GM21619 (cell line): ENCODE results near the gene FYTTD1.
"Not testable (repeated sequence)": the region's sequence is repeated elsewhere in the genome, so short reads cannot be mapped to it uniquely, and the experiment has no call there.

Experiments used
- ATAC-seq: cut with Tn5 transposase; IDR thresholded peaks from one replicate; pipeline ENCODE4 v1.9.1; 2021; ENCODE audit not compliant: unreplicated experiment

The FYTTD1 gene

DNA sequence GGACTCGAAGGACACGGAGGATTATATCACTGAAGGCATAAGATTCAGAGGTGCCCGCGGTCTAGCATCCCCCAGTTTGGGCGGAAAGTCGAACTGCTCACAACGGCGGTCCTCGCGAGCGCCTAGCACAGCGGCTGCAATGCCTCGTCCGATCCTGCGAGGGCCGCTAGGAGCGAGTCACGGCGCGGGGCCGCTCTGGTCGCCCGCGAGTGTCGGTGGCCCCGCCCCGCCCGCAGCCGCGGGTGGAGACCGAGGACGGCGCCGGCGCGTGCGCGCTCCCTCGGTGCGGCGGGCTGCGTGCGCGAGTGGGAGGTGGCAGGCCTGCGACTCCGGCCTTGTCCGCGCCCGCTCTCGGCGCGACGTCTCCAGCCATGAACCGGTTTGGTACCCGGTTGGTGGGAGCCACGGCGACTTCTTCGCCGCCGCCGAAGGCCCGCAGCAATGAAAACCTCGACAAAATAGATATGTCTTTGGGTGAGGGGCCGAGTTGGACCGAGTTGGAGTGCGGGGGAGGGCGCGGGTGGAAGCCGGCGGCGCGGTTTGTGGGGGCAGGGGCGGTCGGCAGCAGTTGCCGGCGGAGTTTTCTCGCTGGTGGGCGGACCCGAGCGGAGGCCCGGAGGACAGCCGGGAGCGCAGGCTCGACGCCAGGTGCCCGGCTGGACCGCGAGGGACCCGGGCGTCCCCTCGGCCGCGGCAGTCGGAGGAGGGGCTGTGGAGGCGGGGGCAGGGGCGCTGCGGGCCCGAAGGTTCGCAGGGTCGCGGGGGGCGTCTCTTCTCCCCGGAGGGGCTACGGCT lies at the start of gene FYTTD1:
Gene FYTTD1 (plus strand): TSS at position 283 of the 795 bp plus-strand sequence. CDS start 89 bp downstream, at position 372.
- peak; percentile 68 for ATAC-seq

DNA sequence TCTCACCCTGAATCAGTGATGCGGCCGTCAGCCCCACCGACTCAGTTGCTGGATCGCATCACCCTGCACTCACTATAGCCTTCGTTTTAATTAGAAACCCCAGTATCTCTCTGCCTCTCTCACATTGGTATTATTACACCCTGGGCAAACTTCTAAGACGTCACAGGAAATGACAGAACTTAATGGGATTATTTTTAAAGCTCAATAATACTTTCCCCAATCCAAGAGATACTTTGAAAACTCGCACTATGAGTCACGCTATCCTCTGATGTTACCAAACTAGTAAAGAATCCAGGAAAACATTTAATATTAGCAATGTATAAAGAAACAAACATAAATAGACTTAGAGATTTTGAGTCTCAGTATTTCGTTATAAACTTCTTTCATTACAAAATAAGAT lies 49.6 kb upstream of the FYTTD1 start:
- no peak for ATAC-seq

GRCh38 chr3:197701841-197702240 lies 47.8 kb upstream of the FYTTD1 start:
- ATAC-seq, result no peak

GRCh38 chr3:197706658-197707057 lies 43.0 kb upstream of the FYTTD1 start:
- ATAC-seq, result no peak

DNA sequence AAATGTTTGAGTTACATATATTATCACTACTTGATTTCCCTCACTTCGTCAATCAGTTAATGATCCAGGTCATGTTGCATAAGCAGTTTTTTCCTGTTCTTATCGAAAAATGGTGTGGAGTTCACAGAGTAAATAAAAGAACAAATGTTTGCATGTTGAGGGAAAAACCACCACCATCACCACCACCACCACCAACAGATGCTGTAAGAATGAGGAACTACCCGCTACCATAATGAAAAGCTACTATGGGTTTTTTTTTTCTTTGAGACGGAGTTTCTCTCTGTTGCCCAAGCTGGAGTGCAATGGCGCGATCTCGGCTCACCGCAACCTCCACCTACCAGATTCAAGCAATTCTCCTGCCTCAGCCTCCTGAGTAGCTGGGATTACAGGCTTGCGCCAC lies 40.5 kb upstream of the FYTTD1 start:
- ATAC-seq, result no peak

GRCh38 chr3:197710965-197711364 lies 38.7 kb upstream of the FYTTD1 start:
- not testable (repeated sequence) for ATAC-seq

DNA sequence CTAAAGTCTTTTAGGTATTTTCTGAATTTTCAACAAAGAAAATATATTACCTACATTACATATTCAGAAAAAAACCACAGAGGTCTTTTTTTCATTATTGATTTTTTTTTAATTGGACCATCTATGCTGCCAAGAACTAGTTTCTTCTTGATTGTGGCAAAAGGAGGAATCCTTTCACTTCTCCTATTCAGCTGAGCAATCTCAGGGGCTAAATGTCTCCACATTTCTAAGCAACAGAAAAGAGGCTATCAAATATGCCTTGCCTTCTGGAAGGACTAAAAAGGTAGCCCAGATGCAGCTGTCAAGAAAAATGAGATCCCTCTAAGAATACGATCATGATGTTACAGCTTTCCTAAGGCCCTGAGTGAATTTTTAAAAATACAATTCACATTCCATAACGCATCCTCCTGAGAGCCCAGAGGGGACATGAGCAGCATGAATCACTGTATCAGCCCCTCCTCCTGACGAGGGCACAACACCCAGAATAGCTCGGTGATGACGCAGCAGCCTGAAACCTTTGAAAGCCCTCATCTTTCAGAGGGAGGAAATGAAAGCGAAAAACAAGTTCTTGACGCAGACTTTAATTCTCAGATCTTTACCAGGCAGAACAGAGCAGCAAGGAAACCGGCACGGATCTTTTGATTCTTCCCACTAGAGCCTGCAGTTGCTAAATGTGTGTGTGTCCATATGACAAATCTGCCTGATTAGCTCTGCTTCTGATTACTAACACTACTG lies 37.5 kb upstream of the FYTTD1 start:
- peak; percentile 88 for ATAC-seq

DNA sequence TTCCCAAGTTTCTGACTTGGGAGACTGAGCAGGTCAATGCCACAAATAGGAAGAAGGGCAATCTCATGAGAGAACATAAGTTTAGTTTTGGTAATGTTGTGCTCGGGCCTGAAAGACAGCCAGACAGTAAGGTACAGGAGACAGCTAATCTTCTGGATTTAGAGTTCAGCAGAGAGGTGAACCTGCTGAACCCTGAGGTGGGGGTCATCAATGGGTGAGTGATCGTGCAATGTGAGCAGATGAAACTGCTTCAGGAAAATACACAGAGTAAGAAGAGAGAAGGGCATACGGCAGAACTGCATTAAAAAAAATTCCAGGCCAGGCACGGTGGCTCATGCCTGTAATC lies 36.2 kb upstream of the FYTTD1 start:
- ATAC-seq, result peak; percentile 21

DNA sequence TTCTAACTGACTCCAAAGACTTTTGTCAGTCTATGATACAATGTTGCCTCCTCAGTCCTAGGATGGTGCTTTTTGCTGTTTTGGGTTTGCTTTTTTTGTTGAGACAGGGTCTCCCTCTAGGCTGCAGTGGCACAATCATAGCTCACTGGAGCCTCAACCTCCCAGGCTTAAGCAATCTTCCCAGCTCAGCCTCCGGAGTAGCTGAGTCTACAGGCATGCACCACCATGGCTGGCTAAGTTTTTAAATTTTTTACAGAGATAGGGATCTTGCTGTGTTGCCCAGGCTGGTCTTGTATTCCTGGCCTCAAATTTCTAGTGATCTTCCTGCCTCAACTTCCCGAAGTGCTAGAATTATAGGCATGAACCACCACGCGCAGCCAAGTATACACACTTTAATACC lies 35.4 kb upstream of the FYTTD1 start:
- ATAC-seq, result no peak

DNA sequence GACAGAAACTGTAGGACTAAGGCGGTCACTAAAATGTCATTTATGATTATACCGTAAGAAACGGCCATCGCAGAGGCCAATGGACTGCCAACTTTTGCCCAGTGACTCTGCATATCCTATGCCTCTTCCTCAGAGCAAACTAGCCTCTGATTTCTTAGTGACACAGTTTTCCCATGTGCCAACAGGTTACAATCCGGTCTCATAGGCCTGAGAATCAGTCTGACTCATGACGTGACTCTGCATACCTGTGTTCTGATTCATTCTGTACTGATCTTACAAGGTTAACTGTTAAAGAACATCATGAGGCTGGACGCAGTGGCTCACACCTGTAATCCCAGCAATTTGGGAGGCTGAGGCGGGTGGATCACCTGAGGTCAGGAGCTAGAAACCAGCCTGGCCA lies 30.8 kb upstream of the FYTTD1 start:
- no peak for ATAC-seq

GRCh38 chr3:197720694-197721093 lies 29.0 kb upstream of the FYTTD1 start:
- ATAC-seq, result no peak

- ATAC-seq, result no peak
Observed at GRCh38 chr3:197722734-197723133, 26.9 kb upstream of the FYTTD1 start.

- not testable (repeated sequence) for ATAC-seq
Observed at GRCh38 chr3:197727878-197728277, 21.8 kb upstream of the FYTTD1 start.

DNA sequence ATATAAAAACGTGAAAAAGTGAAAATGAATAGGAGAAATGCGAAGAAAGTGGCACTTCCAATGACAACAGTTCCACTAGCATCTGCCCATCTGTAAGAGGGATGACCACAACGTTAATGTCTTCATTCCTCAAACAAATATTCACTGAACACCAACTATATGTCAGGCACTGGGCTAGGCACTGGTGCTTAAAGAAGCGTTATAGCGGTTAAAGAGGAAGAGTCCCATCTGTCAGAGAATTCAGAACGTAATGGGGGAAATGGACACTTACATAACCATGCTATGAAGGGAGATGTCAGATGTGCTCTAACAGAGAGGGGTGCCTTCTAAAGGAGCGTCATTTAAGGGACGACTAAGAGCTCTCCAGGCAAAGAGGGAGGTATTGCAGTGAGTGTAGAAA lies 21.2 kb upstream of the FYTTD1 start:
- no peak for ATAC-seq

DNA sequence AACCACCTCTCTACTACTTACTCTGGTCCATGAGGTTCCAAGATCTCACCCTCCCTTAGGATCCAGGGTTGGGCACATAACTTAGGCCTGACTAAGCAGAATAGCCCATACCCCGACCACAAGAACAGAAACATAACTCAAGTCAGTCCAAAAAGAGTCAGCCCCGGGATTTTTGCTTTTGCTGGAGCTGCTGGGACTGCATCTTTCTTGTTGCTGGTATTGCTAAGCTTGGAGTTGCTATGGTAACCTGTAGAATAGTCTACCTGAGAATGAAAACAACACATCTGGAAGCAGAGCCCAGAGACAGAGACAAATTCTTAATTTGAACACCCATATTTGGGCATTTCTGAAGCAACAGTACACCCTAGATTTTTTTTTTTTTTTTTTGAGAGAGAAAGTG lies 19.5 kb upstream of the FYTTD1 start:
- no peak for ATAC-seq

DNA sequence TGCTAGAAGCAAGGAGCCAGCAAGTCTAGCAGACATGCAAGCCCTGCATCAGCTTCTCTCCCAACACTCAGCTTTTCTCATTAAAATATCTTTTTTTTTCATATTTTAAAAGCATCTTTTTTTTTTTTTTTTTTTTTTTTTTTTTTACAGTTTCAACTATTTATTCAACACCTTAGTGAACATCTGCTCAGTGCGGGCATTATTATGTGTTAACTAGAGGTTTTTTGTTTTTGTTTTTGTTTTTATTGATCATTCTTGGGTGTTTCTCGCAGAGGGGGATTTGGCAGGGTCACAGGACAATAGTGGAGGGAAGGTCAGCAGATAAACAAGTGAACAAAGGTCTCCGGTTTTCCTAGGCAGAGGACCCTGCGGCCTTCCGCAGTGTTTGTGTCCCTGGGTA lies 18.9 kb upstream of the FYTTD1 start:
- not testable (repeated sequence) for ATAC-seq

DNA sequence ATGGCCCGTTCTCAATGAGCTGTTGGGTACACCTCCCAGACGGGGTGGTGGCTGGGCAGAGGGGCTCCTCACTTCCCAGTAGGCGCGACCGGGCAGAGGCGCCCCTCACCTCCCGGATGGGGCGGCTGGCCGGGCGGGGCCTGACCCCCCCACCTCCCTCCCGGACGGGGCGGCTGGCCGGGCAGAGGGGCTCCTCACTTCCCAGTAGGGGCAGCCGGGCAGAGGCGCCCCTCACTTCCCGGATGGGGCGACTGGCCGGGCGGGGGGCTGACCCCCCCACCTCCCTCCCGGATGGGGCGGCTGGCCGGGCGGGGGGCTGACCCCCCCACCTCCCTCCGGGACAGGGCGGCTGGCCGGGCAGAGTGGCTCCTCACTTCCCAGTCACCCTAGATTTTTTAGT lies 18.2 kb upstream of the FYTTD1 start:
- not testable (repeated sequence) for ATAC-seq

DNA sequence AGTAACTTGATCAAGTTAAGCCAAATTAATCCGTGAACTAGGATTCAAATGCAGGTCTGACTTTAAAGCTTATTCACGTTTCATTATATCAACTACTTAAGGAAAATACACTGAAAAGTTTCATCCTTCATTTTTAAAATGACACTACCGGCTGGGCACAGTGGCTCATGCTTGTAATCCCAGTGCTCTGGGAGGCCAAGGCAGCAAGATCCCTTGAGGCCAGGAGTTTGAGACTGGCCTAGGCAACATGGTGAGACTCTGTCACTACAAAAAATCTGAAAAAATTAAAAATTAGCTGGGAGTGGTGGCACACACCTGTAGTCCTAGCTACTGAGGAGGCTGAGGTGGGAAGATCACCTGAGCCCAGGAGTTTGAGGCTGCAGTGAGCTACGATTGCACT lies 16.6 kb upstream of the FYTTD1 start:
- ATAC-seq, result no peak

- ATAC-seq, result peak; percentile 42
Observed at GRCh38 chr3:197734667-197735318, 14.9 kb upstream of the FYTTD1 start.

DNA sequence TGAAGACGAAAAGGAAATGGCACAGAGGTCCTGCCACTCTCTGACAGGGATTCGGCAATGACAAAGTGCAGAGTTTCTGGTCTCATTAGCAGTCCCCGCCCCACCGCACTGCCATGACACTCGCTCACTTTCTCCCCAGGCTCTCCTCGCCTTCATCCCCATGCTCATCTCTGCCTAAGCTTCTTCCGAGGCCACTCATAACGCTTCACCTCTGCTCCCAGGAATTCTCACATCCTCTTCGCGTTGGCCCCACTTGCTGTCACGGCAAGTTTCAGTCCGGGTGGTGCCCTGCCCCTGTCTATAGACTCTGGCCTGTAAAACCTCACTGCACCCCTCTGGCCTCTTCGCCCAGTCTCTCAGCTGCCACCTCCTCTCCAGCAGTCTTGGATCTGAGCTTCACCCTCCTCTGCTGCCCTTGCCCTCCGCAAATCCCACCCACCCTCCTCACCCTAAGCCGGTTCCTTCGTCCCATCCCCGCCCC lies 13.6 kb upstream of the FYTTD1 start:
- ATAC-seq, result no peak

- ATAC-seq, result peak; percentile 78
Observed at GRCh38 chr3:197736491-197737318, 13.0 kb upstream of the FYTTD1 start, which contains the start of gene RUBCN. TSS of gene RUBCN (minus strand) at chr3:197736904. CDS start at chr3:197736719, 185 bp downstream.
